IMR-90 (cell line): Measurements from ENCODE around the gene ARHGAP19. TPM values are rescaled to one million over a fixed set of nuclear protein-coding genes. Genes with fewer than 3 reads are reported as not detected.

Experiments
- ATAC-seq: fragments of 200-7000 bp; cut with Tn5 transposase; 2 replicates; pipeline ENCODE4 v1.9.1; 2020; ENCODE audit warnings: low read depth, mild to moderate bottlenecking, moderate library complexity
- BruUV-seq: library from RNA; stranded (reverse); fragments of 400-500 nt; replicated peaks from 2 replicates; lab custom pipeline; 2021; lab: Mats Ljungman, UMichigan
- CTCF ChIA-PET: fragments of 300-600 bp; formaldehyde crosslinking; extraction: SDS; loops from one replicate; lab custom pipeline; 2021; ENCODE audit warnings: antibody characterized with exemption; lab: Yijun Ruan, JAX
- POLR2A ChIA-PET: fragments of 300-600 bp; sonication (Branson Sonifier 250); formaldehyde crosslinking; loops from one replicate; lab custom pipeline; 2022; ENCODE audit warnings: antibody characterized with exemption; ENCODE audit not compliant: unreplicated experiment; lab: Charles Lee
- DNase-seq: peaks from one replicate; pipeline ENCODE4 v3.0.0; 2013
- H2AFZ ChIP-seq: replicated peaks from 2 replicates; pipeline ENCODE3; 2013; ENCODE audit warnings: low read length, mild to moderate bottlenecking; ENCODE audit not compliant: poor library complexity
- H2AK5ac ChIP-seq: 2 replicates; pipeline ENCODE4 v1.6.1; 2013; ENCODE audit warnings: low read depth, low read length, inconsistent platforms
- H2AK9ac ChIP-seq: replicated peaks from 2 replicates; pipeline ENCODE3; 2013; ENCODE audit warnings: mild to moderate bottlenecking, low read depth, low read length, moderate library complexity; ENCODE audit not compliant: poor library complexity
- H2BK120ac ChIP-seq: 2 replicates; pipeline ENCODE4 v1.6.1; 2013; ENCODE audit warnings: low read depth, low read length, inconsistent platforms
- H2BK15ac ChIP-seq: 3 replicates; pipeline ENCODE4 v1.6.1; 2013; ENCODE audit warnings: low read depth, low read length, inconsistent platforms
- H2BK20ac ChIP-seq: 2 replicates; pipeline ENCODE4 v1.6.1; 2013; ENCODE audit warnings: low read depth, mild to moderate bottlenecking, inconsistent platforms, low read length, moderate library complexity
- H2BK5ac ChIP-seq: 2 replicates; pipeline ENCODE4 v1.6.1; 2013; ENCODE audit warnings: mild to moderate bottlenecking, low read depth, low read length, inconsistent platforms; ENCODE audit not compliant: poor library complexity, severe bottlenecking
- H3K14ac ChIP-seq: replicated peaks from 2 replicates; pipeline ENCODE4 v1.6.1; 2013; ENCODE audit warnings: low read depth, low read length, inconsistent platforms
- H3K18ac ChIP-seq: 2 replicates; pipeline ENCODE4 v1.6.1; 2013; ENCODE audit warnings: low read depth, low read length, control low read depth
- H3K23ac ChIP-seq: 2 replicates; pipeline ENCODE4 v1.6.1; 2013; ENCODE audit warnings: low read depth, low read length, inconsistent platforms
- H3K27ac ChIP-seq: 2 replicates; pipeline ENCODE4 v1.5.1; 2013; ENCODE audit warnings: mild to moderate bottlenecking, control low read depth, low read length; ENCODE audit not compliant: insufficient read depth
- H3K27me3 ChIP-seq: 2 replicates; pipeline ENCODE4 v1.6.1; 2013; ENCODE audit warnings: low read length; ENCODE audit not compliant: control insufficient read depth, insufficient read depth
- H3K36me3 ChIP-seq: 2 replicates; pipeline ENCODE4 v1.6.1; 2013; ENCODE audit warnings: low read length, mixed read lengths; ENCODE audit not compliant: control insufficient read depth, insufficient read depth
- H3K4ac ChIP-seq: 2 replicates; pipeline ENCODE4 v1.6.1; 2013; ENCODE audit warnings: low read depth, low read length, inconsistent platforms
- H3K4me1 ChIP-seq: 2 replicates; pipeline ENCODE4 v1.6.1; 2013; ENCODE audit warnings: low read length, mixed read lengths; ENCODE audit not compliant: control insufficient read depth, insufficient read depth
- H3K4me2 ChIP-seq: 2 replicates; pipeline ENCODE4 v1.6.1; 2013; ENCODE audit warnings: low read depth, mild to moderate bottlenecking, control low read depth, low read length, moderate library complexity
- H3K4me3 ChIP-seq: 2 replicates; pipeline ENCODE4 v1.5.1; 2013; ENCODE audit warnings: low read depth, mild to moderate bottlenecking, control low read depth, low read length, moderate library complexity; ENCODE audit not compliant: insufficient read depth
- H3K56ac ChIP-seq: 2 replicates; pipeline ENCODE4 v1.6.1; 2013; ENCODE audit warnings: low read length, inconsistent platforms; ENCODE audit not compliant: insufficient read depth; ENCODE audit errors: extremely low read depth
- H3K79me1 ChIP-seq, 2 experiments: 2 replicates each; pipeline ENCODE4 v1.6.1; 2013; ENCODE audit warnings: low read length in 2 of 2, inconsistent platforms in 1 of 2, low read depth in 1 of 2
- H3K9ac ChIP-seq: 2 replicates; pipeline ENCODE4 v1.6.1; 2013; ENCODE audit warnings: low read depth, low read length, control low read depth
- H3K9me1 ChIP-seq: 2 replicates; pipeline ENCODE4 v1.6.1; 2013; ENCODE audit warnings: low read length, inconsistent platforms; ENCODE audit not compliant: insufficient read depth
- H3K9me3 ChIP-seq: 2 replicates; pipeline ENCODE4 v1.6.1; 2013; ENCODE audit warnings: low read length; ENCODE audit not compliant: control insufficient read depth, insufficient read depth
- H4K20me1 ChIP-seq: 2 replicates; pipeline ENCODE4 v1.6.1; 2013; ENCODE audit warnings: low read length, inconsistent platforms; ENCODE audit not compliant: insufficient read depth
- H4K5ac ChIP-seq: 2 replicates; pipeline ENCODE4 v1.6.1; 2013; ENCODE audit warnings: mild to moderate bottlenecking, low read depth, low read length, control low read depth
- H4K8ac ChIP-seq, 2 experiments: 2 replicates each; pipeline ENCODE4 v1.6.1; 2013; ENCODE audit warnings: low read depth in 2 of 2, low read length in 2 of 2, control low read depth in 1 of 2, inconsistent platforms in 1 of 2
- H4K91ac ChIP-seq: 2 replicates; pipeline ENCODE4 v1.6.1; 2013; ENCODE audit warnings: low read depth, low read length, inconsistent platforms; ENCODE audit not compliant: insufficient read depth
- CEBPB ChIP-seq: IDR thresholded peaks from 2 replicates; pipeline ENCODE4 v1.6.1; 2012; ENCODE audit warnings: low read depth, low read length, improper control_type of control experiment
- MAFK ChIP-seq: IDR thresholded peaks from 2 replicates; pipeline ENCODE4 v1.6.1; 2012; ENCODE audit warnings: low read depth, low read length, improper control_type of control experiment
- MXI1 ChIP-seq: IDR thresholded peaks from 2 replicates; pipeline ENCODE4 v1.6.1; 2012; ENCODE audit warnings: low read depth, mild to moderate bottlenecking, low read length, moderate library complexity, borderline replicate concordance
- RFX5 ChIP-seq: IDR thresholded peaks from 2 replicates; pipeline ENCODE4 v1.8.0; 2012; ENCODE audit warnings: low read depth, mild to moderate bottlenecking, low read length, moderate library complexity
- WGBS, 2 experiments: methylation state at CpG; one replicate each; pipeline versions ENCODE4 v1.1.5 to v1.1.7; 2013; ENCODE audit warnings: missing lambda C conversion rate in 2 of 2; ENCODE audit not compliant: insufficient read length in 1 of 2; ENCODE audit errors: extremely low coverage in 2 of 2; 5-methylcytosine and 5-hydroxymethylcytosine counted together
- dilution Hi-C: fragments of 300-500 bp; cut with HindIII; formaldehyde crosslinking; loops from one replicate; pipeline ENCODE4 v1.14.3; 2018; ENCODE audit warnings: low sequenced_read_pairs; ENCODE audit not compliant: unreplicated experiment
- in situ Hi-C: fragments of 300-500 bp; cut with MboI; formaldehyde crosslinking; loops from 3 replicates; pipeline ENCODE4 v1.14.3; 2019; ENCODE audit warnings: low sequenced_read_pairs, inconsistent platforms, mixed read lengths
- intact Hi-C: fragments of 100-400 bp; cut with micrococcal nuclease; formaldehyde crosslinking; loops from 2 replicates; pipeline ENCODE4 v1.10.0; 2022
- polyA plus RNA-seq, 3 experiments: library from polyadenylated mRNA; depleted of rRNA; stranded (reverse); fragments of >200 nt; gene quantifications; 2 replicates each; pipeline ENCODE4 v1.2.3, GENCODE V29; 2012; ENCODE audit warnings: low replicate concordance in 1 of 3
- total RNA-seq: library from RNA; depleted of rRNA; stranded (reverse); fragments of >200 nt; gene quantifications from 2 replicates; pipeline ENCODE4 v1.2.3, GENCODE V29; 2012
- TF ChIP-seq, protein P1 (sequence below): fragments of 150-350 bp; IDR thresholded peaks from 2 replicates; pipeline ENCODE4 v1.6.1; 2017; ENCODE audit warnings: mild to moderate bottlenecking, antibody characterized with exemption, low read length, low read depth

Gene ARHGAP19
- total and polyA plus RNA-seq, 2 of the 4 experiments (the other 2 are of a cell fraction) = 6.3 to 7.0 TPM

- POLR2A ChIA-PET = interaction anchor here (0.6 kb wide), 1 partner anchor 627 kb away, joined by 3 read pairs; no protein-coding TSS in a partner anchor
- Histone ChIP-seq H4K91ac (no peak overlapping the region), H4K5ac (no peak overlapping the region), H3K14ac (no peak overlapping the region), H2AK9ac (no peak overlapping the region), H3K36me3 (no peaks in the 10 kb centered on the region), H3K4me2 (peak overlapping the region; percentile 16; the same call in 1 of the 2 replicates), H4K20me1 (no peaks in the 10 kb centered on the region), H2BK5ac (no peak overlapping the region), H3K18ac (no peak overlapping the region), H3K27ac (no peak overlapping the region), H3K79me1 (peaks cover 15 to 35% of the 10 kb centered on the region in 2 experiments), H3K4me3 (no peak overlapping the region), H3K9ac (no peak overlapping the region), H3K4me1 (peaks cover 16% of the 10 kb centered on the region), H2BK20ac (no peak overlapping the region), H2AFZ (no peak overlapping the region), H3K27me3 (no peaks in the 10 kb centered on the region), H2BK120ac (no peak overlapping the region), H4K8ac (no peak overlapping the region), H2AK5ac (no peak overlapping the region), H2BK15ac (no peak overlapping the region), H3K23ac (no peak overlapping the region), H3K56ac (no peak overlapping the region), H3K9me1 (no peaks in the 10 kb centered on the region; the same call in 1 of the 2 replicates), H3K9me3 (no peaks in the 10 kb centered on the region), H3K4ac (no peak overlapping the region)
- ATAC-seq = peak; percentile 42
- in situ Hi-C loops = no loop called here
- TF ChIP-seq MXI1 (no peak), RFX5 (no peak), CEBPB (no peak), MAFK (peak; percentile 99)
- TF ChIP-seq, protein P1, sequence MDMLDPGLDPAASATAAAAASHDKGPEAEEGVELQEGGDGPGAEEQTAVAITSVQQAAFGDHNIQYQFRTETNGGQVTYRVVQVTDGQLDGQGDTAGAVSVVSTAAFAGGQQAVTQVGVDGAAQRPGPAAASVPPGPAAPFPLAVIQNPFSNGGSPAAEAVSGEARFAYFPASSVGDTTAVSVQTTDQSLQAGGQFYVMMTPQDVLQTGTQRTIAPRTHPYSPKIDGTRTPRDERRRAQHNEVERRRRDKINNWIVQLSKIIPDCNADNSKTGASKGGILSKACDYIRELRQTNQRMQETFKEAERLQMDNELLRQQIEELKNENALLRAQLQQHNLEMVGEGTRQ = no peak
- DNase-seq = peak; percentile 49
- no TSS peak for BruUV-seq
- dilution Hi-C loops = no loop called here
- no CpG with 5 or more reads among the region's 3 CpGs for WGBS, 2 experiments
- CTCF ChIA-PET = no interaction called here
- intact Hi-C loops = no loop called here
These were observed 36.4 kb upstream of the ARHGAP19 start for GRCh38 chr10:97328646-97329453.
